Osteocyte (in vitro differentiated cells): Measurements from ENCODE around the gene TEX26. TPM values are rescaled to one million over a fixed set of nuclear protein-coding genes. Genes with fewer than 3 reads are reported as not detected.
A peak's percentile ranks its signal among the peaks of the same experiment; 100 is the strongest.

Experiments used
- DNase-seq: peaks from one replicate; pipeline ENCODE4 v3.0.0; 2021; ENCODE audit warnings: mixed read lengths; ENCODE audit not compliant: unreplicated experiment; ENCODE audit errors: extremely low spot score
- H3K27ac Mint-ChIP-seq: one replicate; pipeline ENCODE4 v1.8.0; 2021; ENCODE audit warnings: mild to moderate bottlenecking, mixed read lengths; ENCODE audit not compliant: unreplicated experiment
- H3K27me3 Mint-ChIP-seq: one replicate; pipeline ENCODE4 v1.8.0; 2021; ENCODE audit warnings: mixed read lengths; ENCODE audit not compliant: unreplicated experiment
- H3K36me3 Mint-ChIP-seq: one replicate; pipeline ENCODE4 v1.8.0; 2021; ENCODE audit warnings: mixed read lengths; ENCODE audit not compliant: unreplicated experiment
- H3K4me1 Mint-ChIP-seq: one replicate; pipeline ENCODE4 v1.8.0; 2021; ENCODE audit warnings: mixed read lengths; ENCODE audit not compliant: unreplicated experiment
- H3K4me3 Mint-ChIP-seq: one replicate; pipeline ENCODE4 v1.8.0; 2021; ENCODE audit warnings: mild to moderate bottlenecking, moderate library complexity, mixed read lengths; ENCODE audit not compliant: unreplicated experiment
- H3K9me3 Mint-ChIP-seq: one replicate; pipeline ENCODE4 v1.8.0; 2021; ENCODE audit warnings: mixed read lengths; ENCODE audit not compliant: unreplicated experiment
- total RNA-seq: library from RNA; stranded (reverse); gene quantifications from 2 replicates; pipeline ENCODE4 v1.2.1, GENCODE V29; 2021
- TF ChIP-seq, protein P1 (sequence below): fragments of 200-600 bp; sonication (generic); IDR thresholded peaks from 2 replicates; pipeline ENCODE4 v1.5.0; 2021; ENCODE audit warnings: antibody characterized with exemption, mild to moderate bottlenecking, moderate library complexity

The TEX26 gene
- total RNA-seq, 1 donor from 2014 or later = not detected

DNA sequence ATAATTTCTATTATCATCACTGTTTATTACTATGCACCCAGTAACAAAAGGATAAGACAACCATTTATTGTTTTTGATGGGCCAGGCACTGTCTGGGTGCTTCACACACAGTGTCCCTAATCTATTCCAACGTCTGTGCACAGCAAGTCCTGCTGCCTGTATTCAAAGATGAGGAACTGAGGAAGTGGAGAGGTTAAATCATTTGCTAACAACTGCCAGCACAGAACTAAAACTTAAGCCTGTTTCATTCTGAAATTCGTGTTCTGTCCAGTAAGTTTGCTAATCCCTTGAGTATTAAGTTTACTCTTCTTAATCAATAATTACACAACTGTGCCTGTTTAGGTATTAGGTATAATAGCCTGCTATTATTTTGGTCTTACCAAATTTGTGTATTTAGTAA lies 41.9 kb downstream of the TEX26 start:
- Mint-ChIP-seq H3K27ac (no peak overlapping the region), H3K36me3 (no peaks in the 10 kb centered on the region), H3K27me3 (no peaks in the 10 kb centered on the region), H3K9me3 (no peaks in the 10 kb centered on the region), H3K4me3 (no peak overlapping the region), H3K4me1 (peaks cover 40% of the 10 kb centered on the region)
- TF ChIP-seq, protein P1, sequence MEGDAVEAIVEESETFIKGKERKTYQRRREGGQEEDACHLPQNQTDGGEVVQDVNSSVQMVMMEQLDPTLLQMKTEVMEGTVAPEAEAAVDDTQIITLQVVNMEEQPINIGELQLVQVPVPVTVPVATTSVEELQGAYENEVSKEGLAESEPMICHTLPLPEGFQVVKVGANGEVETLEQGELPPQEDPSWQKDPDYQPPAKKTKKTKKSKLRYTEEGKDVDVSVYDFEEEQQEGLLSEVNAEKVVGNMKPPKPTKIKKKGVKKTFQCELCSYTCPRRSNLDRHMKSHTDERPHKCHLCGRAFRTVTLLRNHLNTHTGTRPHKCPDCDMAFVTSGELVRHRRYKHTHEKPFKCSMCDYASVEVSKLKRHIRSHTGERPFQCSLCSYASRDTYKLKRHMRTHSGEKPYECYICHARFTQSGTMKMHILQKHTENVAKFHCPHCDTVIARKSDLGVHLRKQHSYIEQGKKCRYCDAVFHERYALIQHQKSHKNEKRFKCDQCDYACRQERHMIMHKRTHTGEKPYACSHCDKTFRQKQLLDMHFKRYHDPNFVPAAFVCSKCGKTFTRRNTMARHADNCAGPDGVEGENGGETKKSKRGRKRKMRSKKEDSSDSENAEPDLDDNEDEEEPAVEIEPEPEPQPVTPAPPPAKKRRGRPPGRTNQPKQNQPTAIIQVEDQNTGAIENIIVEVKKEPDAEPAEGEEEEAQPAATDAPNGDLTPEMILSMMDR = no peak
- DNase-seq = no peak

GRCh38 chr13:30976025-30976424 lies 43.6 kb downstream of the TEX26 start:
- no peak overlapping the region for H3K4me3 Mint-ChIP-seq
- H3K4me1 Mint-ChIP-seq = peaks cover 39% of the 10 kb centered on the region
- H3K36me3 Mint-ChIP-seq = no peaks in the 10 kb centered on the region
- H3K27me3 Mint-ChIP-seq = no peaks in the 10 kb centered on the region
- TF ChIP-seq, protein P1 = no peak
- DNase-seq = peak; percentile 36
- no peaks in the 10 kb centered on the region for H3K9me3 Mint-ChIP-seq
- H3K27ac Mint-ChIP-seq = no peak overlapping the region

- no peaks in the 10 kb centered on the region for H3K9me3 Mint-ChIP-seq
- H3K36me3 Mint-ChIP-seq = no peaks in the 10 kb centered on the region
- no peak overlapping the region for H3K4me3 Mint-ChIP-seq
- TF ChIP-seq, protein P1 = peak; percentile 57
- no peaks in the 10 kb centered on the region for H3K27me3 Mint-ChIP-seq
- H3K4me1 Mint-ChIP-seq = peaks cover 33% of the 10 kb centered on the region
- no peak overlapping the region for H3K27ac Mint-ChIP-seq
- peak; percentile 79 for DNase-seq
These were observed 46.8 kb downstream of the TEX26 start for GRCh38 chr13:30978981-30979956.

DNA sequence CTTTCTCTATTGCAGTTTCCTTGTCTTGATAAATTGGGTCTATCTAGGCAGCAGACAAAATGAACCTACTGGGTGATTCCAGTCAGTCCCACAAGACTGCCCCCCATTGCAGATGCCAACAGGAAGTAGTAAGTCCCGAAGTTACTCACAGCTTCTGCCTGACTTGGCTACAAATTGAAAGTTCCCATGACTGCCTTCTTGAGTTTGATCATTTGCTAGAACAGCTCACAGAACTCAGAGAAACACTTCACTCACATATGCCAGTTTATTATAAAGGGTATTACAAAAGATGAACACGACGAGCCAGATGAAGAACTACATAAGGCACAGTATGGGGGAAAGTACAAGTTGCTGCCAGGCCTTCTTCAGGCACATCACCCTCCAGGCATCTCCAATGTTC lies 50.0 kb downstream of the TEX26 start:
- DNase-seq = no peak
- no peak overlapping the region for H3K4me3 Mint-ChIP-seq
- TF ChIP-seq, protein P1 = no peak
- H3K27me3 Mint-ChIP-seq = no peaks in the 10 kb centered on the region
- H3K36me3 Mint-ChIP-seq = no peaks in the 10 kb centered on the region
- H3K27ac Mint-ChIP-seq = no peak overlapping the region
- peaks cover 35% of the 10 kb centered on the region for H3K4me1 Mint-ChIP-seq
- no peaks in the 10 kb centered on the region for H3K9me3 Mint-ChIP-seq

- H3K4me3 Mint-ChIP-seq = no peak overlapping the region
- no peaks in the 10 kb centered on the region for H3K27me3 Mint-ChIP-seq
- H3K4me1 Mint-ChIP-seq = peaks cover 34% of the 10 kb centered on the region
These were observed 50.5 kb downstream of the TEX26 start for GRCh38 chr13:30982906-30983305.

More at GRCh38 chr13:30982906-30983305, 50.5 kb downstream of the TEX26 start:
- DNase-seq = peak; percentile 19
- H3K27ac Mint-ChIP-seq = no peak overlapping the region
- H3K9me3 Mint-ChIP-seq = no peaks in the 10 kb centered on the region
- TF ChIP-seq, protein P1 = no peak
- no peaks in the 10 kb centered on the region for H3K36me3 Mint-ChIP-seq
